ENCODE measurements around the gene SUPT5H. TPM values are rescaled to one million over a fixed set of nuclear protein-coding genes. Genes with fewer than 3 reads are reported as not detected.

Gene SUPT5H
- total RNA-seq, 1 experiment from 2014 or later: 59.9 TPM

- POLR2A ChIA-PET (ENCODE audit: unreplicated experiment): no interaction called here
These were observed 33.1 kb upstream of the SUPT5H start, which contains the start of gene PLEKHG2 for GRCh38 chr19:39412100-39412866. TSS of gene PLEKHG2 (plus strand) at chr19:39412669. CDS start at chr19:39414087, 1,418 bp downstream.

GRCh38 chr19:39412867-39413271 lies 32.5 kb upstream of the SUPT5H start:
- peaks cover 10% of the 10 kb centered on the region for H3K79me2 ChIP-seq (ENCODE audit: low read length)
- ChIA-PET POLR2A (ENCODE audit: unreplicated experiment) (no interaction called here), CTCF (no interaction called here)
- H4K20me1 ChIP-seq (ENCODE audit: low read length): peaks cover 9% of the 10 kb centered on the region
- no peaks in the 10 kb centered on the region for H3K9me3 ChIP-seq (ENCODE audit: low read length)
- H3K9ac ChIP-seq (ENCODE audit: low read length): peak overlapping the region; percentile 90
- H3K27me3 ChIP-seq (ENCODE audit: low read length): no peaks in the 10 kb centered on the region
- peak overlapping the region; percentile 65 for H2AFZ ChIP-seq (ENCODE audit: low read length)
- H3K9me2 ChIP-seq (replicated peaks; ENCODE audit: low read length): no peaks in the 10 kb centered on the region
- peak overlapping the region; percentile 98 for H3K4me2 ChIP-seq (ENCODE audit: low read length)
- no peak for TF ChIP-seq EZH2phosphoT487 (IDR thresholded peaks at IDR 0.05; ENCODE audit: borderline replicate concordance, low read length)
- peak; percentile 8; the same call in 1 of the 2 replicates for TF ChIP-seq CTCF (conservative IDR thresholded peaks at IDR 0.05; ENCODE audit: low read depth, low read length)
- TF ChIP-seq EZH2 (IDR thresholded peaks at IDR 0.05; ENCODE audit: low read length, unreplicated experiment): no peak
- no peaks in the 10 kb centered on the region for H3F3A ChIP-seq (ENCODE audit: low read length, unreplicated experiment)
- peak overlapping the region; percentile 93 for H3K4me3 ChIP-seq (ENCODE audit: low read length)
- H3K36me3 ChIP-seq (ENCODE audit: low read depth, low read length): peaks cover 6% of the 10 kb centered on the region
- peak overlapping the region; percentile 53 for H3K27ac ChIP-seq (ENCODE audit: low read length)
- peaks cover 30% of the 10 kb centered on the region for H3K4me1 ChIP-seq (ENCODE audit: insufficient read depth, low read length)
- intact Hi-C loops (cut with micrococcal nuclease): loop anchor here (2.0 kb wide), 1 partner anchor 18 kb away; no protein-coding TSS in a partner anchor
- no TSS peak for BruUV-seq (replicated peaks)
- DNase-seq: no peak
- ATAC-seq: no peak

More at GRCh38 chr19:39412100-39412866, 33.1 kb upstream of the SUPT5H start, which contains the start of gene PLEKHG2:
- Histone ChIP-seq H3K27me3 (ENCODE audit: low read length) (no peaks in the 10 kb centered on the region), H3K27ac (ENCODE audit: low read length) (peak within 1 kb of the TSS; percentile 83), H2AFZ (ENCODE audit: low read length) (peak within 1 kb of the TSS; percentile 65), H3K4me1 (ENCODE audit: insufficient read depth, low read length) (peaks cover 30% of the 10 kb centered on the region), H4K20me1 (ENCODE audit: low read length) (peaks cover 14% of the 10 kb centered on the region), H3K4me3 (ENCODE audit: low read length) (peak within 1 kb of the TSS; percentile 93), H3K36me3 (ENCODE audit: low read depth, low read length) (peaks cover 9% of the 10 kb centered on the region), H3K9me2 (replicated peaks; ENCODE audit: low read length) (no peaks in the 10 kb centered on the region), H3K9ac (ENCODE audit: low read length) (peak within 1 kb of the TSS; percentile 90), H3K79me2 (ENCODE audit: low read length) (peaks cover 16% of the 10 kb centered on the region), H3F3A (ENCODE audit: low read length, unreplicated experiment) (no peaks in the 10 kb centered on the region), H3K9me3 (ENCODE audit: low read length) (no peaks in the 10 kb centered on the region), H3K4me2 (ENCODE audit: low read length) (peak within 1 kb of the TSS; percentile 98)
- DNase-seq (peak; percentile 98), ATAC-seq (peak; percentile 62)
- intact Hi-C loops (cut with micrococcal nuclease): loop anchor here (2.0 kb wide), 1 partner anchor 19 kb away; no protein-coding TSS in a partner anchor
- CTCF ChIA-PET: interaction anchor here (1.0 kb wide), 1 partner anchor 10 kb away, joined by 3 read pairs; no protein-coding TSS in a partner anchor
- no TSS peak for BruUV-seq (replicated peaks)
- TF ChIP-seq CTCF (conservative IDR thresholded peaks at IDR 0.05; ENCODE audit: low read depth, low read length): peak; percentile 73
- no peak for TF ChIP-seq EZH2 (IDR thresholded peaks at IDR 0.05; ENCODE audit: low read length, unreplicated experiment)
- TF ChIP-seq EZH2phosphoT487 (IDR thresholded peaks at IDR 0.05; ENCODE audit: borderline replicate concordance, low read length): no peak
